ENCODE data around the gene DNLZ.

- no peak for TF ChIP-seq POLR2A (IDR thresholded peaks at IDR 0.05; ENCODE audit: low read depth, low read length)
- TF ChIP-seq POLR2AphosphoS5 (IDR thresholded peaks at IDR 0.05; ENCODE audit: low read depth, low read length): no peak
Measured at GRCh38 chr9:136357202-136357725, 6.3 kb downstream of the DNLZ start.

Data from GM12892 (cell line).